GM13977 (cell line): ENCODE measurements around the gene LIN28B.

ENCODE experiments used
- DNase-seq: peaks from one replicate; pipeline ENCODE4 v3.0.0; 2012; ENCODE audit warnings: low spot score
- in situ Hi-C: fragments of 300-500 bp; cut with MboI; formaldehyde crosslinking; loops from one replicate; pipeline ENCODE4 v1.12.0; 2022; ENCODE audit warnings: low sequenced_read_pairs, low pct_unique_long_range_greater_than_20kb, mixed read lengths, inconsistent platforms; ENCODE audit not compliant: unreplicated experiment
- TF ChIP-seq, protein P1 (sequence below): IDR thresholded peaks from 2 replicates; pipeline ENCODE4 v1.5.1; 2012; ENCODE audit warnings: mild to moderate bottlenecking, control low read depth; ENCODE audit not compliant: insufficient read depth; ENCODE audit errors: extremely low read depth, missing control alignments

The LIN28B gene

DNA sequence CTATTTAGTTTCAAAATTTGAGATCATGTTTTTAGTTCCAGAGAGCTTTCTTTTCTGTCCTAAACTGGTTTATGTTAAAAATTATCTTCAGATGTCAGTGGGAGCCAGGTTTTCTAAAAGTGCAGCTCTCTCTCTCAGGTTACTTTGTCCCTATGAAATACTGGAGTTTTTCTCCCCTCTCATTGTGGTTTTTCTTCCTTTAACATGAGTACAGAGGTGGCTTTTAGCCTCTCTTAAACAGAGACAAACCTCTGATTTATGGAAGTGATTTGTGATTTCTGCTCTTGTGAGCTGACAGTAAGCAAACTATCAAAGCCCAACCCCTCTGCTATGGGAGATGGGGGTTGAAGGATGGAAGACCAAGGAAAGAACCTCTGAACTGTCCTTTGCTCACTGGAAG lies 85.7 kb downstream of the LIN28B start:
- in situ Hi-C loops, result no loop called here

GRCh38 chr6:105043979-105044378 lies 87.1 kb downstream of the LIN28B start:
- TF ChIP-seq, protein P1, sequence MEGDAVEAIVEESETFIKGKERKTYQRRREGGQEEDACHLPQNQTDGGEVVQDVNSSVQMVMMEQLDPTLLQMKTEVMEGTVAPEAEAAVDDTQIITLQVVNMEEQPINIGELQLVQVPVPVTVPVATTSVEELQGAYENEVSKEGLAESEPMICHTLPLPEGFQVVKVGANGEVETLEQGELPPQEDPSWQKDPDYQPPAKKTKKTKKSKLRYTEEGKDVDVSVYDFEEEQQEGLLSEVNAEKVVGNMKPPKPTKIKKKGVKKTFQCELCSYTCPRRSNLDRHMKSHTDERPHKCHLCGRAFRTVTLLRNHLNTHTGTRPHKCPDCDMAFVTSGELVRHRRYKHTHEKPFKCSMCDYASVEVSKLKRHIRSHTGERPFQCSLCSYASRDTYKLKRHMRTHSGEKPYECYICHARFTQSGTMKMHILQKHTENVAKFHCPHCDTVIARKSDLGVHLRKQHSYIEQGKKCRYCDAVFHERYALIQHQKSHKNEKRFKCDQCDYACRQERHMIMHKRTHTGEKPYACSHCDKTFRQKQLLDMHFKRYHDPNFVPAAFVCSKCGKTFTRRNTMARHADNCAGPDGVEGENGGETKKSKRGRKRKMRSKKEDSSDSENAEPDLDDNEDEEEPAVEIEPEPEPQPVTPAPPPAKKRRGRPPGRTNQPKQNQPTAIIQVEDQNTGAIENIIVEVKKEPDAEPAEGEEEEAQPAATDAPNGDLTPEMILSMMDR, result no peak
- in situ Hi-C loops, result no loop called here
- DNase-seq, result no peak

More for the DNA sequence above, 85.7 kb downstream of the LIN28B start:
- no peak for DNase-seq
- TF ChIP-seq, protein P1, result no peak

- in situ Hi-C loops, result no loop called here
- DNase-seq, result no peak
- TF ChIP-seq, protein P1, result no peak
Measured at GRCh38 chr6:105045526-105045925, 88.6 kb downstream of the LIN28B start.

DNA sequence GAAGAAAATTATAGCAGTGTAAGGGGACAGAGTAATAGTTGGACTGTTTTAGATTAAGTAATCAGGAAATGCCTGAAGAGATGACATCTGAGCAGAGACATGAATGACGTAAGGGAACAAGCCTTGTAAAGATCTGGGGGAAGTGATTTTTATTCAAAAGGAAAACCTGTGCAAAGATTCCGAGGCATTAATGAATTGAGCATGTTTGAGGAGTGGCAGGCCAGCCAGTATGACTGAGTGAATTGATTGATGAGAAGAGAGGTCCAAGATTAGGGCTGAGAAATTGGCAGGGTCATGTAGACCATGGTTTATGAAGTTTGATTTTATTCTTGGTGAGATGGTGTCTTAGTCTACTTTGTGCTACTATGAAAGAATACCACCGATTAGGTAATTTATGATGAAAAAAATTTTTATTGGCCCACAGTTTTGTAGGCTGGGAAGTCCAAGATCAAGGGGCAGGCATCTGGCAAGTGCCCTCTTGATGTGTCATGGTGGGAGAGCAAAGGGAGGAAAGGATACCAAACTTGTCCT lies 95.1 kb downstream of the LIN28B start:
- DNase-seq, result no peak
- in situ Hi-C loops, result no loop called here
- TF ChIP-seq, protein P1, result no peak

DNA sequence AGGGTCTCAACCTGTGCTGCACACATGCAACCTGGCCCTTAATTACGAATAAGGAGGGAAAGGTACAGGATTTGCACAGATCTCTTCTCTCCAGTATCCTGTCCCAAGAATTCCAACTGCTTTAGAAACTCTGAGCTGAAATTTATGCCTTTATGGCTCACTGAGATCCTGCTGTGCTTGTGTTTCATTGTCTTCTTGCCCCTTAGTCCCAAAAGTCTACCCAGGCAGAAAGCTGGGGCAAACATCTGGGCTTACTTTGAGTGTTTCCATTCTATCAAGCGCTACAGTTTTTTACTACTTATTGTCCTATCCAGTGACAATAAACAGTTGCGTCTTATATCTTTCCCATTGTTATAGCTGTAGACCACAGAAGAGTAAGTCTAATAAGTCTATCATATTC lies 99.7 kb downstream of the LIN28B start:
- in situ Hi-C loops, result no loop called here
- TF ChIP-seq, protein P1, result no peak
- no peak for DNase-seq

DNA sequence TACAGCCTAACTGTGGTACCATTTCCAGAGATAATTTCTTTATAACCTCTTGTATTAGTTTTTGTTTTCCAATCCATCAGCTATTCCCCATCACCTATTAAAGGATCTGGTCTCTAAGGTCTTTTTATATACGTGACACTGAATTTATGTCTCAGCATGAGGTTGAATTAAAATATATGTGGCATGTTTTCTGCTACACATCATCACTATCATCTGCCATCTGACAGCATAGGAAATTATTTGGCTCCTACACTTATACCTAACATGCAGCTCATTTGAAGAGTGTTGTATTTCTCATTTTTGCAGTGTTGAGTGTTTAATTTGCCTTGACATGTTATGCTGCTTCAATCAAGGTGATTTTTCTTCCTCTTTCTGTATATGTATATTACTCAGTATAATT lies 100.3 kb downstream of the LIN28B start:
- no peak for DNase-seq
- in situ Hi-C loops, result no loop called here
- TF ChIP-seq, protein P1, result no peak

GRCh38 chr6:105058316-105058715 lies 101.4 kb downstream of the LIN28B start:
- TF ChIP-seq, protein P1, result no peak
- DNase-seq, result no peak
- in situ Hi-C loops, result no loop called here
